HG03064 (cell line): ENCODE measurements around the gene PIERCE2.
"Not testable (repeated sequence)": the region's sequence is repeated elsewhere in the genome, so short reads cannot be mapped to it uniquely, and the experiment has no call there.

Experiments used
- ATAC-seq: cut with Tn5 transposase; IDR thresholded peaks from one replicate; pipeline ENCODE4 v1.9.1; 2021; ENCODE audit warnings: low read depth; ENCODE audit not compliant: unreplicated experiment

PIERCE2 gene, protein sequence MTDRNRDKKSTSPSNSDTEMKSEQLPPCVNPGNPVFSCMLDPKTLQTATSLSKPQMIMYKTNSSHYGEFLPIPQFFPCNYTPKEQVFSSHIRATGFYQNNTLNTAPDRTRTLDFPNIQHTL

DNA sequence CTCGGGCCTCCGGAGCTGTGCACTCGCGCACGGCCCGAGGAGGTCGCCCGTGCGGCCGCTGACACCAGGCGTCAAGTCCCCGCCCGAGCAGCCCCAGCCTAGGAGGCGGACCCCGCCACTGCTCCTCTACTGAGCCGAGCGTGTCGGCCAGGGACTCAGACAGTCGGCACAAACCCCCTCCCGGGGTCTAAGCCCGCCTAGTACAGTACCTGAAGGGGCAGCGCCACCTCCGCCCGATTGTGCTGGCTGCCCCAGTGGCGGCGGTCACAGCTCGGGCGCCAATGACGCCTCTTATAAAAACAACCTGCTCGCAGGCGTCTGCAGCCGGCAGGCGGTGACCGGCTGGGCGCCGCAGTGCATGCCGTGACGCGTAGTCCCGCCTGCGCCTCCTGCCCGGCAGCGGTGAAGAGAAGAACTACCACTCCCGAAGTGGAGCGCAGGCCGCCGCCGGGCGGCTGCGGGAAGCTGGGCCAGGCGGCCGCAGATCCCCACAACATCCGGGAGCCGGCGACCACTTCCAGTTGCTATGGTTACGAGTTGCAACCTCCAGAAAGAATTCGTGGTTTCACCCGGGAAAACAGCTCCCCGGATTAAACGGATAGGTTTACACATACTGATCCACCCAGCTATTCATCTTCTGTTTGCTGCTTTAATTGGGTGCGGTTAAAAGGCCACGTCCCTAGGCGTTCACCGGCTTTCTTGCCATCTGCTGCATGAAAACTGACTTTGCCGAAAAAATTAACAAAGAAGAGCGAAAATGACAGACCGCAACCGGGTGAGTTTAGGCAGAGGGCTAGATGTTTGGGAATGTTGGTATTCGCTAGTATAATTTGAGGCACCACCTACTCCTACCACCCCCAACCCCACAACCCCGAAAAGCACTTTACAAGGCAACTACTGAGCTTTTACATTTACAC, at the start of gene PIERCE2, which contains the start of gene CCPG1:
PIERCE2 (plus strand) TSS at position 484 of the 917 bp plus-strand sequence; CDS start at position 758, 274 bp downstream.
CCPG1 (minus strand) TSS at position 348 of the 917 bp plus-strand sequence. CDS start 18,935 bp downstream, outside the sequence.
- peak; percentile 88 for ATAC-seq

DNA sequence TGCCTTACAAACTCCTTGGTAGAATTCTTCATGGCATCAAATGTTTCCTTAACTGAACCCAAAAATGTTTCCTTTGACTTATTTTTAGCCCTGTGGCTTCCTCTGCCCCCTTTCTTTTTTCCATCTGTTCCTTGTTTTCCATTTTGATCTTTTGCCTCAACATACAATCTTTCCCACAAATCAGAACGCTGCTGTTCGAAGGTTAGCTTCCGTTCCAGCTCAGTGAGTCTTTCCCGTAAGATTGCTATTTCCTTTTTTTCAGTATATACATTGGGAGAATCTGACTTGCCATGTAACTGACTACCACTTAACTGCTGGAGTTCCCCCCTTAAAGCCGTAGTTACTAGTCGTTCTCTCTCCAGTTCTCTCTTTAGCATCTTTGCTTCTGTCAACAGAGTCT, 48.0 kb upstream of the PIERCE2 start:
- no peak for ATAC-seq

DNA sequence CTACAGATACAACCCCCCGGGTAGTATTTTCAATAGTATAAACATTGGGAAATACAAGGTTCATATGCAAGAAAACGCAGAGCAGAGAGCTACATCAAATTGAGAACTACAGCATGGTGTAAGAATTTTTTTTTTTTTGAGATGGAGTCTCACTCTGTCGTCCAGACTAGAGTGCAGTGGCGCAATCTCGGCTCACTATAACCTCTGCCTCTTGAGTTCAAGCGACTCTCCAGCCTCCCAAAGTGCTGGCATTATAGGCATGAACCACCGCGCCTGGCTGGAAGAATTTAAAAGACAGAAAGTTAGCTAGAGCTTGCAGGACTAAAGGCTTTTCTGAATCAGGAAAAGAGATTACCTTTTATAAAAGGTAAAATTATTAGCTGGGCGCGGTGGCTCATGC, 47.2 kb upstream of the PIERCE2 start:
- ATAC-seq = no peak

DNA sequence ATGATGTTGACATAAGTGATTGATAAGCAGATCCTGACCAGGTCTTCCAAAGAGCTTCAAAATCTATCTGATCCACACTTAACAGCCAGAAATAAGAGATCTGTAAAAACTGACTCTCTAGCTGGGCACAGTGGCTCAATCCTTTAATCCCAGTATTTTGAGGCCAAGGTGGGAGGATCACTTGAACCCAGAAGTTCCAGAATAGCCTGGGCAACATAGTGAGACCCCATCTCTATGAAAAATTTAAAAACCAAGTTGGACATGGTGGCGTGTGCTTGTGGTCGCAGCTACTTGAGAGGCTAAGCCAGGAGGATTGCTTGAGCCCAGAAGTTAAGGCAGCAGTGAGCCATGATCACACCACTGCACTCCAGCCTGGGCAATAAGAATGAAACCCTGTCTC, 45.7 kb upstream of the PIERCE2 start:
- no peak for ATAC-seq

DNA sequence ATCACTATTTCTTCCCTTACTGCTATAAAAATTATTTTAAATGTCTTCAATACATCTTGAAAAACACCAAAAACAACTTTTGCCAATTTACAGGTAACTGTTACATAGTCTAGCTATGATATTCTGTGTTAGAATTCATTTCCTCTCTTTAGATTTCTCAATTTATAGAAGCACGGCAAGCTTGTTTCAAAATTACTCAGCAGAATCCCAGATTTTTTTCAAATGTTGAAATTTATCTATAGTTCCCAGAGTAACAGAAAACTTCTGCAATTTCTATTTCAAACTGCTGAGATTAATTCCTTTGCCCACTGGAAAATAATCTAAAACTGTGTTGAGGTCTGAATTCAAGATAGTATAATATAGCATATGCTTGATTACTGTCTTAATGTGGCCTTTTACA, 41.3 kb upstream of the PIERCE2 start:
- ATAC-seq = no peak

DNA sequence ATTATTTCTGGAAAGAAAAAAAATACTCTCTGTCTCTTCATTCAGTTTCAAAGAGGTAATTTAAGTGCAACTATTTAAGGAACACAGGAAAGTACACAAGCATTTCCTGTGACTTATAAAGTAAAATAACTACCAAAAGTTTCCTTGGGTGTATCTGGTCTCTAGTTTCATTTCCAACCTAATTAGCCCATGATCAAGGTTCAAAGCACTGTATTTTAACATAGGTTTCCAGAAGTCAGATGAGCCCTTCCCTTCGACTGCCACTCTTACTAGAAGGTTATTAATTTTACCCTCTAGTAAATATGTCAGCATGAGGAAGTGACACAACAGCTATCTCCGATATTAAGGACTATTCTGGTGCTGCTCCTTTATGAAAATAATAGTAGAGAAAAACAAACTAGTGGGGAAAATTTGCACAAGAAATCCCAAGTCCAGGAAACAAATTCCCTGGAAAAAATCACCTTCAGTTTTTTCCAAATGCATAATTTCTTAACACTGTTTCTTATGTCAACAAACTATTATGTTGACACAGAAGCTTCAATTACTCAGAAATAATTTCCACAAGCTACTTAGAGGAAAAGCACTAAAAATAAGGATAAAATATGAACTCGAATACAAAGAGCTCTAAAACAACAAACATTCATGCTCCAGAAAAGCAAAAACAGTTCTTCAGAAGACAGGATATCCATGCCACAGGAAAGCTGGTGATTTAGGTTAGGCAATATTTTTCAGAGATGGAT, 35.4 kb upstream of the PIERCE2 start:
- ATAC-seq = no peak

DNA sequence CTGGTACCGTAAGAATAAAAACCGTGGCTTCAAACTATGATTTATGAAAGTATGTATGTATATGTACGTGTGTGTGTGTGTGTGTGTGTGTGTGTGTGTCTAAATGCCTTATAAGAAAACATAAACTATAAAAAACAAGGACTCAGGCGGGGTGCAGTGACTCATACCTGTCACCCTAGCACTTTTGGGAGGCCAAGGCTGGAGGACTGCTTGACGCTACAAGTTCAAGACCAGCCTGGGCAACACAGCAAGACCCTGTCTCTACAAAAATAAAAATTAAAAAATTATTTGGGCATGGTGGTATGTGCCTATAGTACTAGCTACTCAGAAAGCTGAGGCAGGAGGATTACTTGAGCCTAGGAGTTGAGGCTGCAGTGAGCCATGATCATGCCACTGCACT, 29.2 kb upstream of the PIERCE2 start:
- ATAC-seq = no peak

DNA sequence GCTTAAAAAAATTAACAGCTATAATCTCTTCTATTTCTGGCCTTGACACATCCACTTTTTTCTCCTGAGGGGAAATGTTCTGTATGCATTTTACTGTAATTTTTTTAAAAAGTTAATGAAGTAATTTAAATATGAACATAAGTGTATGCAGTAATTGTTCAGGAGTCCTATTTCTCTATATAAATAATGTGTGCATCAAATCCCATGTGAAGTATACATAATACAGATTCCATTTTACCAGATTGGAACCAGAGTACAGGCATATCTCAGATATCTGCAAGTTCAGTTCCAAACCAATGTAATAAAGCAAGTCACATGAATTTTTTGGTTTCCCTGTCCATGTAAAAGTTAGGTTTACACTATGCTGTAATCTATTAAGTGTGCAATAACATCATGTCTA, 26.7 kb upstream of the PIERCE2 start:
- ATAC-seq = no peak

DNA sequence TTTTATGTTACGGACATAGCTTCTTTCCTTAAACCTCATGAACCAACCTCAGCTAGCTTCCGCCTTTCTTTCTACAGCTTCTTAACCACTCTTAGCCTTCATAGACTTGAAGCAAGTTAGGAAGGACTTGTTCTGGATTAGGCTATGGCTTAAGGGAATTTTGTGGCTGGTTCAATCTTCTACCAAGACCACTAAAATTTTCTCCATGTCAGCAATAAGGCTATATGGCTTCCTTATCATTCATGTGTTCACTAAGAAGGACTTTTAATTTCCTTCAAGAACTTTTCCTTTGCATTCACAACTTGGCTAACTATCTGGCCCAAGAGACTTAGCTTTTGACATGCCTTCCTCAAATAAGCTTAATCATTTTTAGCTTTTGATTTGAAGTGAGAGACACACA, 24.6 kb upstream of the PIERCE2 start:
- no peak for ATAC-seq

DNA sequence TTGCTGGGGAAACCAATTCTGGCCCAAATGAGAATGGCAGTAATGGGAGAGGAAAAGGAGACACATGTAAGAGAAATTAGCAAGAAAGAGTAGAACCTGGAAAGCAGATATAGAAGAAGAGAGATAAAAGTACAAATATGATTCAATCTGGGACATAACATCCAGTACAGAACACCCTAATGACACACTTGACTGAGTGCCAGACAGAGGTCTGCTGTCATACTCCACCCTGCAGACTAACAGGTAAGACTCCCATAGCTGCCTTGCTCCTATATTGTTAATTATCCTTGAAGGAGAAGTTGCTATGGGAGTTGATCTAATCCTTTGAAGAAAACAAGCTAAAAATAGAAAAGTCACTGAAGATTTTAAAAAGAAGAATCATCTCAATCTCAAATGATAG, 21.3 kb upstream of the PIERCE2 start:
- ATAC-seq = no peak

DNA sequence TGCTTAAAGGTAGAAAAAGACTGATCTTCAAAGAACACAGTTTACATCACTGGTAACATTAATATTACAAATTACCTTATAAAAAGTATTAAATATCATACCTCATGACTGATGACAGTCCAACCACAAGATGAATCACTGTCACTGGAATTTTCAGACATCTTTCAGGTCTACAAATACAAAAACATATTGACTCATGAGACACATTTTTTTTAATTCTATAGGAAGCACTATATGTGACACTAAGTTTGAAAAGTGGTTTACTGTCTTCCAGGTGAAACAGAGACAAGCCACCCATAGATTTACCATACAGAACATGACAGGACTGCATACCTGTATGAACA, 19.1 kb upstream of the PIERCE2 start:
- no peak for ATAC-seq

DNA sequence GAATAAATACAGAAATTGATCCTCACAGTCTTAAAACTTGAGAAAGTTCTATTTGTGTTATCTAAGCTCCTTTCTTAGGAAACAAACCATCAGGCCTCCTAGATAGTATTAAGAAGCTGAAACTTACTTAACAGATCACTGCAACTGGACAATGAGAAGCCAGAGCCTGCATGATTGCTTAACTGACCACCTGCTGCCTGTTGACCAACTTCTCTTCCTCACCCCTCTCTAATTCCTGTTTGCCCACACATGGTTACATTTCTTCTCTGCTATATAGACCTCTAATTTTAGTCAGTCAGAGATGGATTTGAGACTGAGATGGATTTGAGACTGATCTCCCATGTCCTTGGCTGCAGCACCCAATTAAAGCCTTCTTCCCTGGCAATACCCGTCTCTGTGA, 13.6 kb upstream of the PIERCE2 start:
- no peak for ATAC-seq

DNA sequence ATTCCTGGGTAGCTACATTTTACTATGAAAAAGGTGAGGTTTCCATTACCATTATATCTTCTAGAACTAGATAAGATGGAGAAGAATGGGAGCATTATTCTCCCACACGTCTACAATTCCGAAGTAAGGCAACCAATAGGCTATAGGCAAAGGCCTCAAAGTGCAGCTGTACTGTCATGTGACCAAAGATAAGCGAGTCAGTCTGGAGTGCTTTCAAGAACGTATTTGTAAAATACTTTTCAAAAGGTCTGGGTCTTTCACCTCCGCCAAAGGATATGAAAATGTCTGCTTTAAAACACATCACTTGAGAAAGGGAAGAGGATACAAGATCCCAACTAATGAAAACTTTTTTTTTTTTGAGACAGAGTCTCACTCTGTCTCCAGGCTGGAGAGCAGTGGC, 10.1 kb upstream of the PIERCE2 start:
- ATAC-seq = no peak

DNA sequence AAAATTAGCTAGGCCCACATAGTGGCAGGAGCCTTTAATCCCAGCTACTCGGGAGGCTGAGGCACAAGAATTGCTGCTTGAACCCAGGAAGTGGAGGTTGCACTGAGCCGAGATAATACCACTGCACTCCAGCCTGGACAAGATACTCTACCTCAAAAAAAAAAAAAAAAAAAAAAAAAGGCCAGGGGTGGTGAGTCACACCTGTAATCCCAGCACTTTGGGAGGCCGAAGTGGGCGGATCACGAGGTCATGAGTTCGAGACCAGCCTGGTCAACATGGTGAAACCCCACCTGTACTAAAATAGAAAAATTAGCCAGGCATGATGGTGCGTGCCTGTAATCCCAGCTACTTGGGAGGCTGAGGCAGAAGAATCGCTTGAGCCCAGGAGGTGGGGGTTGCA, 8.2 kb upstream of the PIERCE2 start:
- not testable (repeated sequence) for ATAC-seq

DNA sequence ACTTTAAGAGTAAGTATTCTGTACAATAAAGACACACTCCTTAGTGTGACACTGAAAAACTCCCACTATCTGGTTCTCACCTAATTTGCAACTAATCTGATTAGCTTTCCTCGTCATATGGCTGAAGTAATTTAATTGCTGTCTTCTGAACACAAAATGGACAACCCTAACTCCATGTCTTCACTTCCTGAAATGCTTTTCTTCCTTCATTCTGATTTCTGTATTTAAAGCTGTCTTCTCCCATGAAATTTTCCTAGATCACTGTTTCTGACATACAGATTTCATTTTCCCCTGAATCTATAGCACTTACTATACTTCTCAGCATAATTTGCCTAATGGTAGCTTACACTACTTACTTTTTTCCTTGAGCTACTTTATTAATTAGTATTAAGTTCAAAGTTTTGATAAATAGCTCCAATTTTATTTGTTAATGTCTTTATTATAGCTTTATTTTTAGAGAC, 6.5 kb upstream of the PIERCE2 start:
- ATAC-seq = no peak

DNA sequence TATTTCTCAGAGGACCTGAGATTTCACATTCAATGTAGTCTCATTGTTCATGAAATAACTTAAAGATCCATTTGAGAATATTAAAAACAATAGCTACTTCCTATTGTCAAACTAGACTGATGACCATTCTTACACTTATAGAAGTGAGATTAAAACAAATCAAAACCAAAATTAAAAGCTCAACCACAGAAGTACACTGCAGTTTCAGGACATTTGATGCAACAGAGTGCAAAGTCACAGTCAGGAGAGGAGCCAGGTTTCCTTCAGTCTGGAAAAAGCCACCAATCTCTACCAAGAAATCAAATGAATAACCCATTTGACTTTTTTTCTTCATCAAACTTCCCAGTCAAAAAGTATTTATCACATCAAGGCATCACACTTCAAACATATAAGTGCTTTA, 5.6 kb upstream of the PIERCE2 start:
- no peak for ATAC-seq

DNA sequence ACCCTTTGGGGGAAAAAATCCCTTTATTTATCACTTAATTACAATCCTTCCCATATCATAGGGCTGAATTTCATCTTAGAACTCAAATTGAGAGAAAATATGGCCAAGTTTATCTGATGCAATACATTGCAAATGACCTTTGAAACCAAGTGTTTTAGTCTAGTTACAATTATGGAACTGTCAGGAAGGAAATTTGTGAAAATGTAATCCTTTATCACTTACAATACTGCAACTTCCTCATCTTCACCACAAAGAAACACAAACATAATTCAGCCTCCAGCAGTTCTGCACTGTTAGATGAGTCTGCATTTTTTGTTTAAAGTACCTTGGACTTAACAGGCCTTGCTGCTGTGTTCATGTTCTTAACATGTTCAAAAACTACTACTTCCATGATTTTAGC, 4.8 kb upstream of the PIERCE2 start:
- ATAC-seq = no peak

DNA sequence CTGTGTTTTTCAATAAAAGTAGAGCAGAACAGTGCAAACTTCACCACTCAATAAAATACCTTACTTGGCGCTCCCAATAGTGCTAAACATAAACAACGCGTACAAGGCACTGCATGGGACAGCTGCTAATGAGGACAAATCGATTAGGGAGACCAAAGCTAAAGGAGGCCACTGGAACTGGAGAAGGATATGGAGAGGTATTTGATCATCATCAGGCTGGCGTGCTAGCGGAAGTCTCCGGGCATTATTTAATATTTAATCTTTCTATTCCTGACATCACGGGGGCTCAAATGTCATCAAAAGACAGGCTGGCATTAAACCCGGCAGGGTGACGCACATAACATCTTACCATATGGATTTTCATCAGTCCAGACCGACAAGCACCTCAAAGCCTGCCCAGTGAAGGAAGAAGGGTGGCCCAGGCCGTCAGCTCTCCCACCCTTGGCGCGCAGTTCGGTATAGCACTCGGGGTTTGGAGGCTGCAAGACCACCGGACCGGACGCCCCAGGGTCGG, 740 bp upstream of the PIERCE2 start:
- ATAC-seq = peak; percentile 4

DNA sequence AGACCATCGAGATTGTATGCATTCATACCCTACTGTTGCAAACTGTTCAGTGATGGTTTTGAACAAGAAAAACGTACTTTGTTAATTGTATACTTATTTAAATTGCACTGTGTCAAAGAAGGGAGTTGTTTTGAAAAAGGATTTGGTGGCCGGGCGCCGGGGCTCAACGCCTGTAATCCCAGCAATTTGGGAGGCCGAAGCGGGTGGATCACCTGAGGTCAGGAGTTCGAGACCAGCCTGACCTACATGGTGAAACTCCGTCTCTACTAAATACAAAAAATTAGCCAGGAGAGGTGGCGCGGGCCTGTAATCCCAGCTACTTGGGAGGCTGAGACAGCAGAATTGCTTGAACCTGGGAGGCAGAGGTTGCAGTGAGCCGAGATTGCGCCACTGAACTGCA, 681 bp downstream of the PIERCE2 start:
- not testable (repeated sequence) for ATAC-seq

DNA sequence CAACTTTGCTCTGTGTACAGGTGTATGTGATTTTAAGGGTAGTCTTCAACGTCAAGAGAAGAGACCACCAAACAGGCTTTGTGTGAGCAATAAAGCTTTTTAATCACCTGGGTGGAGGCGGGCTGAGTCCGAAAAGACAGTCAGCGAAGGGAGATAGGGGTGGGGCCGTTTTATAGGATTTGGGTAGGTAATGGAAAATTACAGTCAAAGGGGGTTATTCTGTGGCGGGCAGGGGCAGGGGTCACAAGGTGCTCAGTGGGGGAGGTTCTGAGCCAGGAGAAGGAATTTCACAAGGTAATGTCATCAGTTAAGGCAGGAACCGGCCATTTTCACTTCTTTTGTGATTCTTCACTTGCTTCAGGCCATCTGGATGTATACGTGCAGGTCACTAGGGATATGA, 9.4 kb downstream of the PIERCE2 start:
- not testable (repeated sequence) for ATAC-seq

DNA sequence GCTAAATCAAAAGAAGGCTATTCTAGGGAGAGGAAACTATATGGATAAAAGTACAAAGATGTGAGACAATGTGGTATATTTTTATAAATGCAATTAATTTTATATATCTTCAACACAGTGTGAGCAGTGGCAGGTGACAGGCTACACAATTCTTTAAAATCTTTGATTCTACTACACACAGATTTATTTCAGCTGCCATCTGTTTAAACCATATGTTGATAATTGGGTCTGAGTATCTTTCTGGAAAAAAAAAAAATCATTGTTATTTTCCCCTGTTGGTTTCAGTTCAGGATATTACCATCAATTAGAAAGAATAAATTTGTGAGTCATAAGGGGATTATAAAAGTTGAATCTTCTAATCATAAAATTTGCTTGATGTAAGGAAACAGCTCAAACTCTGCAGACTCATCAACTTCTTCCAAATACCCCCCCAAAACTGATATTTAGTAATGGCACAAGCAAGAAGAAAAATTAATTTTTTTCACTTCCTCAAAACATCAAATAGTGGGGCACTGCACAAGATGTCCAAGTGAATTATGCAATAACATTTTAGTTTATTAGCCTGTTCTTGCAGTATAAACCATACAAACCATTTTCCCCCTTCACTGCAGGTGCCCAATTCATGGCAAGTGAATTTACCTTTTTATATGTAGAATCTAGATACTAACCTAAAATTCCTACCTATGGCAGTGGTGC, 12.0 kb downstream of the PIERCE2 start:
- ATAC-seq = no peak
